K562 (cell line): Measurements from ENCODE around the gene RBM45. TPM values are rescaled to one million over a fixed set of nuclear protein-coding genes. Genes with fewer than 3 reads are reported as not detected.
A peak's percentile ranks its signal among the peaks of the same experiment; 100 is the strongest.

Experiments
- ESRRB ChIP-seq: fragments of 250-450 bp; sonication (Bioruptor Pico); IDR thresholded peaks from 2 replicates; pipeline ENCODE4 v1.5.0; 2020; ENCODE audit warnings: mild to moderate bottlenecking, moderate library complexity, borderline replicate concordance
- HNRNPL ChIP-seq: fragments of 200-400 bp; formaldehyde crosslinking; IDR thresholded peaks from 2 replicates; pipeline ENCODE4 v1.6.1; 2017; ENCODE audit warnings: low read depth, mild to moderate bottlenecking, low read length
- HOMEZ ChIP-seq: fragments of 250-450 bp; sonication (Bioruptor Pico); IDR thresholded peaks from 2 replicates; pipeline ENCODE4 v1.4.0; 2020; ENCODE audit warnings: mild to moderate bottlenecking, moderate library complexity
- PML ChIP-seq: IDR thresholded peaks from 2 replicates; pipeline ENCODE4 v1.6.1; 2012; ENCODE audit warnings: low read length, inconsistent platforms
- SAP30 ChIP-seq: fragments of 200-600 bp; sonication (generic); IDR thresholded peaks from 2 replicates; pipeline ENCODE4 v1.6.1; 2012; ENCODE audit warnings: borderline replicate concordance, low read depth, mild to moderate bottlenecking, moderate library complexity, low read length, control low read depth, inconsistent platforms; ENCODE audit not compliant: insufficient read depth, poor library complexity, severe bottlenecking
- polyA plus RNA-seq, 8 experiments: library from polyadenylated mRNA; depleted of rRNA in 4 of 8; stranded (reverse) in 5 of 8; unstranded in 3 of 8; fragments of >200 nt; fragmentation: Nextera tagmentation in 2 of 8; fragmentation: Illumina TruSeq in 1 of 8; extraction: Ambion mirVana in 2 of 8; extraction: Trizol in 1 of 8; gene quantifications; 2 replicates each; pipeline versions ENCODE4 v1.2.1 to v1.2.3, GENCODE V29; 2011 to 2014; ENCODE audit warnings: inconsistent platforms in 1 of 8, missing spikeins in 1 of 8
- total RNA-seq, 7 experiments: library from RNA; depleted of rRNA in 6 of 7; stranded (reverse); fragments of >200 nt in 6 of 7; fragmentation: Illumina TruSeq in 2 of 7; extraction: Trizol in 2 of 7; gene quantifications; 2 replicates each; pipeline versions ENCODE4 v1.2.1 to v1.2.3, GENCODE V29; 2011 to 2021; ENCODE audit warnings: low replicate concordance in 1 of 7
- TF ChIP-seq, protein P1 (sequence below): fragments of 200-800 bp; sonication (Bioruptor generic); IDR thresholded peaks from 2 replicates; pipeline ENCODE4 v1.6.1; 2016; ENCODE audit warnings: missing genetic modification characterization, missing compliant biosample characterization
- TF ChIP-seq, protein P2 (sequence below): sonication (generic); formaldehyde crosslinking; IDR thresholded peaks from 2 replicates; pipeline ENCODE4 v1.9.0; 2022; ENCODE audit warnings: mild to moderate bottlenecking, missing genetic modification reagents

The RBM45 gene
- total and polyA plus RNA-seq, 9 of the 15 experiments (the other 6 are each of a cell fraction or from before 2014, with no cell fraction given) = 6.7 to 22.0 (median 15.0) TPM

DNA sequence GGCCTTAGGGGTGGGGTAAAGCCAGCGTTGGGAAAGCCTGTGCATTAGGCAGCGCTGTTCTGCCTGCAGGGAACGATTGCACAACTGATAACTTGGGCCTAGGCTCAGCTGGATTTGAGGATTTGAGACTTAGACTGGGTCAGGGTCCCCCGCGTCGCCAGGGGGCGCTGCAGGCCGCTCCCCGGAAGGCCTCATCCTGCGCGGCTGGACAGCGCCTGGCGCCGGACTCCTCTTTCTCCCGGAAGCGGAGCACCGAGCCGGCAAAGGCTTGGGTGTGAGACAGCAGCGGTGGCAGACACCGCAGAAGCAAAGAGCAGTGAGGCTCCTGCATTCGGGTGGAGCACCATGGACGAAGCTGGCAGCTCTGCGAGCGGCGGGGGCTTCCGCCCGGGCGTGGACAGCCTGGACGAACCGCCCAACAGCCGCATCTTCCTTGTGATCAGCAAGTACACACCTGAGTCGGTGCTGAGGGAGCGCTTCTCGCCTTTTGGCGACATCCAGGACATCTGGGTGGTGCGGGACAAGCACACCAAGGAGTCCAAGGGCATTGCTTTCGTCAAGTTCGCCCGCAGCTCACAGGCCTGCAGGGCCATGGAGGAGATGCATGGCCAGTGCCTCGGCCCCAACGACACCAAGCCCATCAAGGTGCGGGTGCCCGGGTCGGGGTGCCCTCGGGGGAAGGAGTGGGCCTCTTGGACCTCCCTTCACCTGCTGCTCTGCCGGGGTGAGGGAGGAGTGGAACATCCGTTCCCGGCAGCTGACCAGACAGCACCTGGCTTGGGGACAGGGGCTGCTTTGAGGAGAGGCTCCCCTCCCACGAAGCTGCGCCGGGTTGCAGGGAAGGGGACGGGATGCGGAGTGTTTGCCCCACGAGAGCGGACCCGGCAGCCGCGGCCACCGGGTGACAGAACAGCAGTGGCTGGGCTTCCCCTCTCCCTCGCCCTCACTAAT is at the start of gene RBM45 (continued):
- TF ChIP-seq, protein P1, sequence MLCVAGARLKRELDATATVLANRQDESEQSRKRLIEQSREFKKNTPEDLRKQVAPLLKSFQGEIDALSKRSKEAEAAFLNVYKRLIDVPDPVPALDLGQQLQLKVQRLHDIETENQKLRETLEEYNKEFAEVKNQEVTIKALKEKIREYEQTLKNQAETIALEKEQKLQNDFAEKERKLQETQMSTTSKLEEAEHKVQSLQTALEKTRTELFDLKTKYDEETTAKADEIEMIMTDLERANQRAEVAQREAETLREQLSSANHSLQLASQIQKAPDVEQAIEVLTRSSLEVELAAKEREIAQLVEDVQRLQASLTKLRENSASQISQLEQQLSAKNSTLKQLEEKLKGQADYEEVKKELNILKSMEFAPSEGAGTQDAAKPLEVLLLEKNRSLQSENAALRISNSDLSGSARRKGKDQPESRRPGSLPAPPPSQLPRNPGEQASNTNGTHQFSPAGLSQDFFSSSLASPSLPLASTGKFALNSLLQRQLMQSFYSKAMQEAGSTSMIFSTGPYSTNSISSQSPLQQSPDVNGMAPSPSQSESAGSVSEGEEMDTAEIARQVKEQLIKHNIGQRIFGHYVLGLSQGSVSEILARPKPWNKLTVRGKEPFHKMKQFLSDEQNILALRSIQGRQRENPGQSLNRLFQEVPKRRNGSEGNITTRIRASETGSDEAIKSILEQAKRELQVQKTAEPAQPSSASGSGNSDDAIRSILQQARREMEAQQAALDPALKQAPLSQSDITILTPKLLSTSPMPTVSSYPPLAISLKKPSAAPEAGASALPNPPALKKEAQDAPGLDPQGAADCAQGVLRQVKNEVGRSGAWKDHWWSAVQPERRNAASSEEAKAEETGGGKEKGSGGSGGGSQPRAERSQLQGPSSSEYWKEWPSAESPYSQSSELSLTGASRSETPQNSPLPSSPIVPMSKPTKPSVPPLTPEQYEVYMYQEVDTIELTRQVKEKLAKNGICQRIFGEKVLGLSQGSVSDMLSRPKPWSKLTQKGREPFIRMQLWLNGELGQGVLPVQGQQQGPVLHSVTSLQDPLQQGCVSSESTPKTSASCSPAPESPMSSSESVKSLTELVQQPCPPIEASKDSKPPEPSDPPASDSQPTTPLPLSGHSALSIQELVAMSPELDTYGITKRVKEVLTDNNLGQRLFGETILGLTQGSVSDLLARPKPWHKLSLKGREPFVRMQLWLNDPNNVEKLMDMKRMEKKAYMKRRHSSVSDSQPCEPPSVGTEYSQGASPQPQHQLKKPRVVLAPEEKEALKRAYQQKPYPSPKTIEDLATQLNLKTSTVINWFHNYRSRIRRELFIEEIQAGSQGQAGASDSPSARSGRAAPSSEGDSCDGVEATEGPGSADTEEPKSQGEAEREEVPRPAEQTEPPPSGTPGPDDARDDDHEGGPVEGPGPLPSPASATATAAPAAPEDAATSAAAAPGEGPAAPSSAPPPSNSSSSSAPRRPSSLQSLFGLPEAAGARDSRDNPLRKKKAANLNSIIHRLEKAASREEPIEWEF (CRISPR knock-in tag) = no peak
- no peak for TF ChIP-seq HNRNPL
- no peak for TF ChIP-seq ESRRB (CRISPR knock-in tag)
- TF ChIP-seq, protein P2, sequence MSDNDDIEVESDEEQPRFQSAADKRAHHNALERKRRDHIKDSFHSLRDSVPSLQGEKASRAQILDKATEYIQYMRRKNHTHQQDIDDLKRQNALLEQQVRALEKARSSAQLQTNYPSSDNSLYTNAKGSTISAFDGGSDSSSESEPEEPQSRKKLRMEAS = peak; percentile 35; the same call in 1 of the 2 replicates
- TF ChIP-seq PML = peak; percentile 77; the same call in 1 of the 2 replicates
- TF ChIP-seq SAP30 = peak; percentile 86
- no peak for TF ChIP-seq HOMEZ (CRISPR knock-in tag)
